AG04449 (cell line): ENCODE data around the gene NBEA.
"Not testable (repeated sequence)": the region's sequence is repeated elsewhere in the genome, so short reads cannot be mapped to it uniquely, and the experiment has no call there.

ENCODE experiments used
- CTCF ChIA-PET: fragments of 350-600 bp; formaldehyde crosslinking; extraction: SDS; loops from one replicate; lab custom pipeline; 2021; ENCODE audit warnings: antibody characterized with exemption; lab: Yijun Ruan, JAX
- POLR2A ChIA-PET: fragments of 400-600, 350-600 bp; formaldehyde crosslinking; extraction: SDS; loops from one replicate; lab custom pipeline; 2020; ENCODE audit warnings: antibody characterized with exemption, inconsistent platforms; lab: Yijun Ruan, JAX
- DNase-seq: peaks from one replicate; pipeline ENCODE4 v3.0.0-alpha.2; 2010; ENCODE audit warnings: low read depth, low spot score
- H3K4me3 ChIP-seq: 2 replicates; pipeline ENCODE4 v1.5.1; 2011; ENCODE audit warnings: low read depth, mild to moderate bottlenecking, control low read depth, low read length
- TF ChIP-seq, protein P1 (sequence below): IDR thresholded peaks from one replicate; pipeline ENCODE4 v1.5.1; 2011; ENCODE audit warnings: mild to moderate bottlenecking, moderate library complexity, low read length, control low read depth, inconsistent platforms; ENCODE audit not compliant: insufficient read depth; ENCODE audit errors: missing control alignments

NBEA gene

DNA sequence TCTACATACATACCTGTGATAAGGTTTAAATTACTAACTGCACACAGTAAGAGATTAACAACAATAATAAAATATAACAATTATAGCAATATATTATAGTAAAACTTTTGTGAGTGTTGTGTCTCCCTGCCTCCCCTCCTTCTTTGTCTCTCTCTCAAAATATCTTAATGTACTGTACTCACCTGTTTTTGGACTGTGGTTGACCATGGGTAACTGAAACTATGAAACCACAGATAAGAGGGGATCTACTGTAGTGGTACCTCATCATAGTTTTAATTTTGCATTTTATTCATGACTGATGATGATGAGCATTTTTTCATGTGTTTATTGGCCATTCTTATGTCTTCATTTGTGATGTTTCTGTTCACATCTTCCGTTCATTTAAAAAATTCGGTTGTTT, 104.5 kb downstream of the NBEA start:
- CTCF ChIA-PET = no interaction called here
- TF ChIP-seq, protein P1, sequence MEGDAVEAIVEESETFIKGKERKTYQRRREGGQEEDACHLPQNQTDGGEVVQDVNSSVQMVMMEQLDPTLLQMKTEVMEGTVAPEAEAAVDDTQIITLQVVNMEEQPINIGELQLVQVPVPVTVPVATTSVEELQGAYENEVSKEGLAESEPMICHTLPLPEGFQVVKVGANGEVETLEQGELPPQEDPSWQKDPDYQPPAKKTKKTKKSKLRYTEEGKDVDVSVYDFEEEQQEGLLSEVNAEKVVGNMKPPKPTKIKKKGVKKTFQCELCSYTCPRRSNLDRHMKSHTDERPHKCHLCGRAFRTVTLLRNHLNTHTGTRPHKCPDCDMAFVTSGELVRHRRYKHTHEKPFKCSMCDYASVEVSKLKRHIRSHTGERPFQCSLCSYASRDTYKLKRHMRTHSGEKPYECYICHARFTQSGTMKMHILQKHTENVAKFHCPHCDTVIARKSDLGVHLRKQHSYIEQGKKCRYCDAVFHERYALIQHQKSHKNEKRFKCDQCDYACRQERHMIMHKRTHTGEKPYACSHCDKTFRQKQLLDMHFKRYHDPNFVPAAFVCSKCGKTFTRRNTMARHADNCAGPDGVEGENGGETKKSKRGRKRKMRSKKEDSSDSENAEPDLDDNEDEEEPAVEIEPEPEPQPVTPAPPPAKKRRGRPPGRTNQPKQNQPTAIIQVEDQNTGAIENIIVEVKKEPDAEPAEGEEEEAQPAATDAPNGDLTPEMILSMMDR = no peak
- H3K4me3 ChIP-seq = no peak overlapping the region
- POLR2A ChIA-PET = no interaction called here
- DNase-seq = no peak

DNA sequence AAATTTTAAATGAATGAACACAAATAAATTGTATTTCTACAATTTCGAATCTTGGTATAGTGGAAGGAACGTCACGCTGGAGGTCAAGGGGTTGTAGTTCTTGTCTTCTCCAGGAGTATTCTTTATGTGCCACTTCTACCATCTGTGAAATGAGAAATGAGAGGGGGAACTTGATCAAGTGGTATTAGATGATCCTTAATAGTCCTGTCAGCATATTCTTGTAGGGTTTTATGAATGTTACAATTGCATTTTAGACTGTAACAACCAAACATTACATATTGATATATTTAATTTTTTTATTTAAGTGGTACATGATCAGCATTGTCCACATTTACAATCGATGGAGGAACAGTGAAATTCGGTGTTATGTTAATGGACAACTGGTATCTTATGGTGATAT, 113.6 kb downstream of the NBEA start:
- TF ChIP-seq, protein P1 = no peak
- ChIA-PET CTCF (no interaction called here), POLR2A (no interaction called here)
- H3K4me3 ChIP-seq = no peak overlapping the region
- no peak for DNase-seq

DNA sequence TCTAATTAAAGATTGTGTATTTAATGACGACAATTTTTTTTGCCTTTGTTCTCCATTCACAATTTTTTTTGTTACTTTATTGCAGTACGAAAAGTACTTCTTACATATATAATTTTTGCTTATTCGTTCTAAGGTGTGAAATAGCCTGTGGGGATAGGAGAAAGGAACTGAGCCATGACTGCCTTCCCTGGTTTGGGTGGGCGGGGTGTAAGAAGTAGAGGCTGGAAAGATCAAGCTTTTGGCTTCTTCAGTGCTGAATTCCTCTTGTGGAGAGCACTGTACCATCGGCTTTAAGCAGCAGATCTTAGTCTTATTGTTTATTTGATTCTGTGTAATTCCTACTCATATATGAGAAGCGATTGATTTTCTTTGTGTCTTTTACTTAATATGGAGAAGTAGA, 115.8 kb downstream of the NBEA start:
- ChIA-PET CTCF (no interaction called here), POLR2A (no interaction called here)
- TF ChIP-seq, protein P1 = no peak
- DNase-seq = no peak
- no peak overlapping the region for H3K4me3 ChIP-seq

DNA sequence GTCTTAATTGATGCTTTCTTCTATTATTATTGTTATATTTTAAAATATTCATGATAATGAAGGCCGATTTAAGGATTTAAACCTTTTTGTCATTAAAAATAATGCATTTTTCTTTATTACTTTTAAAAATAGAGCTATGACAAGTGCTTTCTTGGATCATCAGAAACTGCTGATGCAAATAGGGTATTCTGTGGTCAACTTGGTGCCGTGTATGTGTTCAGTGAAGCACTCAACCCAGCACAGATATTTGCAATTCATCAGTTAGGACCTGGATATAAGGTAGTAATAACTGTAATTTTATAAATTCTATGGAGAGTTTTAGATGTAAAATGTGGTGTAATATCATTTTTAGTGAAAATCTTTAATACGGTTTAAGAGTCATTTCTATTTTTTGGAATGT, 116.5 kb downstream of the NBEA start:
- CTCF ChIA-PET, H3K4me3 ChIP-seq, POLR2A ChIA-PET, DNase-seq: not testable (repeated sequence)

DNA sequence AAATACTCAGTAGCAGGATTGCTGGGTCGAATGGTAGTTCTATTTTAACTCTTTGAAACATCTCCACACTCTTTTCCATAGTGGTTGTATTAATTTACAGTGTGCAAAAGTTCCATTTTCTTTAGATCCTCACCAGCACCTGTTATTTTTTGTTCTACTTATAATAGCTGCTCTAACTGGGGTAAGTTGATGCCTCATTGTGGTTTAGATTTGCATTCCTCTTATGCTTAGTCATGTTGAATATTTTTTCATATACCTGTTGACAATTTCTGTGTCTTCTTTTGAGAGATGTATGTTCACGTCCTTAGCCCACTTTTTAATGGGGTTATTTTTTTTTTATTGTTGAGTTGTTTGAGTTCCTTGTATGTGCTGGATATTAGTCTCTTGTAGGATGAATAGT, 144.6 kb downstream of the NBEA start:
- H3K4me3 ChIP-seq = no peak overlapping the region
- TF ChIP-seq, protein P1 = no peak
- CTCF ChIA-PET = no interaction called here
- no peak for DNase-seq
- POLR2A ChIA-PET = no interaction called here

DNA sequence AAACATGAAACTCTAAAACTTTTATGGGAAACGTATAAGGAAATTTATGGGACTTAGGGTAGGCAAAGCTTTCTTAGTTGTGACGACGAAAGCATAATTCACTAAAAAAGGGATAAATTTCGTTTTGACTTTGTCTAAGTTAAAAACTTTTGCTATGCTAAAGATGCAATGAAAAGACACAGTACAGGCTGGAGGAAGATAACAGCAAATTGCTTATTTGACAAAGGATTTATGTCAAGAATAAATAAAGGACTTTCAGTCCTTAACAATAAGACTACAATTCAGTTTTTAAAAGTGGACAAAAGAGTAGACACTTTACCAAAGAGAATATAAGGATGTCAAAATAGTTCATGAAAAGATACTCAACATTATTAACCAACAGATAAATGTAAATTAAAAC, 150.2 kb downstream of the NBEA start:
- DNase-seq = no peak
- TF ChIP-seq, protein P1 = no peak
- POLR2A ChIA-PET = no interaction called here
- CTCF ChIA-PET = no interaction called here
- H3K4me3 ChIP-seq = no peak overlapping the region

DNA sequence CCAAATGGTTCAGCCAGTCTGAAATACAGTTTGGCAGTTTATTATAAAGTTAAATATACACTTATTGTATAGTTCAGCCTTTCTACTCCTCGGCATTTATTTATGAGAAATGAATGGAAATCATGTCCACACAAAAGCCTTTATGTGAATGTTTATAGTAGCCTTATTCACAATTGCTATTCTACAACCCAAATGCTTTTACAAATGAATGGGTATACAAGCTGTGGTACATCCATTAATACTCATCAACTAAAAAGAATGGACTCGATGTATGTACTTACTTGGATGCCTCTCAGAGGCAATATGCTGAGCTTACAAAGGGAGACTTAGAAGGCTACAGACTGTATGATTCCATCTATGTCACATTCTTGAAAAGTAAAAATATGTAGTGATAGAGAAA, 150.7 kb downstream of the NBEA start:
- ChIA-PET POLR2A (no interaction called here), CTCF (no interaction called here)
- TF ChIP-seq, protein P1 = no peak

More for the DNA sequence above, 150.7 kb downstream of the NBEA start:
- no peak for DNase-seq
- no peak overlapping the region for H3K4me3 ChIP-seq
